Left ventricle myocardium inferior (tissue), 1 donor: ENCODE measurements around the gene PPP1R16B. TPM values are rescaled to one million over a fixed set of nuclear protein-coding genes. Genes with fewer than 3 reads are reported as not detected.

Source experiments
- DNase-seq: peaks from one replicate; pipeline ENCODE4 v3.0.0-alpha.2; 2020
- H3K27ac ChIP-seq: fragments of 200-600 bp; replicated peaks from 2 replicates; pipeline ENCODE4 v1.8.0; 2021
- H3K27me3 ChIP-seq: fragments of 200-600 bp; 2 replicates; pipeline ENCODE4 v1.8.0; 2021; ENCODE audit warnings: low read depth
- H3K36me3 ChIP-seq: fragments of 200-600 bp; 2 replicates; pipeline ENCODE4 v1.8.0; 2021
- H3K4me1 ChIP-seq: fragments of 200-600 bp; 2 replicates; pipeline ENCODE4 v1.8.0; 2021
- H3K4me3 ChIP-seq: fragments of 200-600 bp; 2 replicates; pipeline ENCODE4 v1.8.0; 2021; ENCODE audit warnings: mild to moderate bottlenecking, moderate library complexity
- H3K9me3 ChIP-seq: fragments of 200-600 bp; replicated peaks from 2 replicates; pipeline ENCODE4 v1.8.0; 2021
- intact Hi-C: fragments of 100-400 bp; cut with micrococcal nuclease; formaldehyde crosslinking; loops from one replicate; pipeline ENCODE4 v1.11.0; 2022
- total RNA-seq: library from RNA; stranded (reverse); fragmentation: NEBNext Ultra II Directional; extraction: Animal tissue kit (Norgen Biotek cat#: 25700); gene quantifications from one replicate; pipeline ENCODE4 v1.2.1, GENCODE V29; 2021
- TF ChIP-seq, protein P1 (sequence below): fragments of 200-600 bp; IDR thresholded peaks from 2 replicates; pipeline ENCODE4 v1.8.0; 2021; ENCODE audit warnings: antibody characterized with exemption, mild to moderate bottlenecking, borderline replicate concordance
- donor health status: DM: no; HTN: yes; CAD: no; lungs with severe emphysema.

Gene PPP1R16B
- total RNA-seq, 1 donor from 2014 or later = 6.3 TPM

DNA sequence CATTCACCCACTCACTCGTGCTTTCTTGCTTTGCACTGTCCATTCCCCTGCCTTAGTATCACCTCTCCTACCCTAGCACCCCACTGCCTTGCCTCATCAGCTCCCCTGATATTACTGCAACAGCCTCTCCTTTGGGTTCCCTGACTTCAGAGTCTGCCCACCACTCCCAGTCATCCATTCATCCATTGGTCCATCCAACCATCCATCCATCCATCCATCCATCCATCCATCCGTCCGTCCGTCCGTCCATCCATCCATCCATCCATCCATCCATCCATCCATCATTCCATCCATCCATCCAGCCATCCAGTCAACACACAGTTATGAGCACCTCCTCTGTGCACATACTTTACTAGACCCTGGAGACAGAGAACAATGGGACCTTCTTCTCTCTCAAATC, 97.8 kb downstream of the PPP1R16B start:
- H3K36me3 ChIP-seq = peaks cover 30% of the 10 kb centered on the region

GRCh38 chr20:38905375-38905774, 99.9 kb downstream of the PPP1R16B start:
- H3K4me1 ChIP-seq = no peaks in the 10 kb centered on the region
- intact Hi-C loops = no loop called here
- H3K36me3 ChIP-seq = peaks cover 34% of the 10 kb centered on the region
- no peak overlapping the region for H3K27ac ChIP-seq
- peaks cover 13% of the 10 kb centered on the region for H3K27me3 ChIP-seq
- TF ChIP-seq, protein P1, sequence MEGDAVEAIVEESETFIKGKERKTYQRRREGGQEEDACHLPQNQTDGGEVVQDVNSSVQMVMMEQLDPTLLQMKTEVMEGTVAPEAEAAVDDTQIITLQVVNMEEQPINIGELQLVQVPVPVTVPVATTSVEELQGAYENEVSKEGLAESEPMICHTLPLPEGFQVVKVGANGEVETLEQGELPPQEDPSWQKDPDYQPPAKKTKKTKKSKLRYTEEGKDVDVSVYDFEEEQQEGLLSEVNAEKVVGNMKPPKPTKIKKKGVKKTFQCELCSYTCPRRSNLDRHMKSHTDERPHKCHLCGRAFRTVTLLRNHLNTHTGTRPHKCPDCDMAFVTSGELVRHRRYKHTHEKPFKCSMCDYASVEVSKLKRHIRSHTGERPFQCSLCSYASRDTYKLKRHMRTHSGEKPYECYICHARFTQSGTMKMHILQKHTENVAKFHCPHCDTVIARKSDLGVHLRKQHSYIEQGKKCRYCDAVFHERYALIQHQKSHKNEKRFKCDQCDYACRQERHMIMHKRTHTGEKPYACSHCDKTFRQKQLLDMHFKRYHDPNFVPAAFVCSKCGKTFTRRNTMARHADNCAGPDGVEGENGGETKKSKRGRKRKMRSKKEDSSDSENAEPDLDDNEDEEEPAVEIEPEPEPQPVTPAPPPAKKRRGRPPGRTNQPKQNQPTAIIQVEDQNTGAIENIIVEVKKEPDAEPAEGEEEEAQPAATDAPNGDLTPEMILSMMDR = no peak
- peaks cover 18% of the 10 kb centered on the region for H3K9me3 ChIP-seq
- no peak for DNase-seq
- no peak overlapping the region for H3K4me3 ChIP-seq

More for the DNA sequence above, 97.8 kb downstream of the PPP1R16B start:
- Histone ChIP-seq H3K4me1 (no peaks in the 10 kb centered on the region), H3K27ac (no peak overlapping the region), H3K4me3 (no peak overlapping the region), H3K9me3 (peaks cover 18% of the 10 kb centered on the region), H3K27me3 (peaks cover 13% of the 10 kb centered on the region)
- TF ChIP-seq, protein P1 = no peak
- intact Hi-C loops = no loop called here
- no peak for DNase-seq

DNA sequence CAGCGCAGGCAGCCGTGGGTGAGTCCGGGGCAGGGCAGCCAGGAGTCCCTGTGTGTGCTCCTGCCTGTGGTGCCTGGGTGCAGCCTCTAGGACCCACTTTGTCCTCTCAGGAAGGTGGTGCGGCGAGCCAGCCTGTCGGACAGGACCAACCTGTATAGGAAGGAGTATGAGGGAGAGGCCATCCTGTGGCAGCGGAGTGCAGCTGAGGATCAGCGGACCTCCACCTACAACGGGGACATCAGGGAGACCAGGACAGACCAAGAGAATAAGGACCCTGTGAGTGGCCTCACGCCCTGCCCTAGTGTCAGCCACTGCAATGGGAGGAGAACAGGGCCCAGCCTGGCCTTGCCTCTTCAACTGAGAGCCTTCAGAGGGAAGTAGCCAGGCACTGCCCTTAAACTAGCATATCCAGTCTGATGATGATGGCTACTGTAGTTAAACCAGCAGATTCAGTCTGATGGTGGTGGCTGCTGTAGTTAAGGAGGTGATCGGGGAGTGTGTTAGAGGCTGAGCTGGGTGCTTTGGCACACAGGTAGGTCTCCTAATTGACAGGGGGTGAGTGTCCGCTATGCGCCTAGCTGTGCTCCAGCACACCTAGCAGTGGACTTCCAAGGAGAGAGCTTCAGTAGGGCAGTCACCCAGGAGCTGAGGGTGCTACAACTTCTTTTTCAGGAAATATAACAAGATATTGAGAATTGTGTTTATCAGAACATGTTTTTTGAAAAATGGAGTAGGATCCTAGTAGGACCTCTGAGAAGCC, 102.6 kb downstream of the PPP1R16B start:
- H3K27ac ChIP-seq = no peak overlapping the region
- intact Hi-C loops = no loop called here
- peaks cover 27% of the 10 kb centered on the region for H3K36me3 ChIP-seq
- no peaks in the 10 kb centered on the region for H3K4me1 ChIP-seq
- TF ChIP-seq, protein P1 = no peak
- peaks cover 7% of the 10 kb centered on the region for H3K27me3 ChIP-seq
- H3K9me3 ChIP-seq = peaks cover 18% of the 10 kb centered on the region
- no peak overlapping the region for H3K4me3 ChIP-seq
- DNase-seq = no peak

- Histone ChIP-seq H3K4me3 (no peak overlapping the region), H3K36me3 (peaks cover 19% of the 10 kb centered on the region), H3K27me3 (peaks cover 6% of the 10 kb centered on the region), H3K4me1 (no peaks in the 10 kb centered on the region), H3K9me3 (no peaks in the 10 kb centered on the region), H3K27ac (no peak overlapping the region)
- intact Hi-C loops = no loop called here
- DNase-seq = no peak
- TF ChIP-seq, protein P1 = no peak
Observed at GRCh38 chr20:38915355-38915754, 109.9 kb downstream of the PPP1R16B start.

GRCh38 chr20:38917657-38918056, 112.2 kb downstream of the PPP1R16B start:
- H3K36me3 ChIP-seq = peaks cover 19% of the 10 kb centered on the region
- TF ChIP-seq, protein P1 = no peak
- no peaks in the 10 kb centered on the region for H3K4me1 ChIP-seq
- no peak for DNase-seq
- H3K27me3 ChIP-seq = peaks cover 16% of the 10 kb centered on the region
- H3K4me3 ChIP-seq = no peak overlapping the region
- intact Hi-C loops = no loop called here
- no peak overlapping the region for H3K27ac ChIP-seq
- no peaks in the 10 kb centered on the region for H3K9me3 ChIP-seq
